Esophagus (tissue), 2 donors: ENCODE measurements around the gene TK1. TPM values are rescaled to one million over a fixed set of nuclear protein-coding genes. Genes with fewer than 3 reads are reported as not detected.
"Not testable (repeated sequence)": the region's sequence is repeated elsewhere in the genome, so short reads cannot be mapped to it uniquely, and the experiment has no call there.

Experiments
- H3K27ac ChIP-seq, 2 donors: one replicate each; pipeline ENCODE4 v1.5.1; 2013; ENCODE audit warnings: low read depth in 2 of 2, mild to moderate bottlenecking in 2 of 2, inconsistent platforms in 1 of 2, low read length in 1 of 2, moderate library complexity in 1 of 2
- H3K27me3 ChIP-seq, 2 donors: one replicate each; pipeline ENCODE4 v1.6.1; 2013; ENCODE audit warnings: low read length in 2 of 2, control low read depth in 1 of 2, mild to moderate bottlenecking in 1 of 2; ENCODE audit not compliant: insufficient read depth in 2 of 2, control insufficient read depth in 1 of 2
- H3K36me3 ChIP-seq, 2 donors: one replicate each; pipeline ENCODE4 v1.6.1; 2013; ENCODE audit warnings: low read length in 1 of 2; ENCODE audit not compliant: control insufficient read depth in 2 of 2, insufficient read depth in 2 of 2
- H3K4me1 ChIP-seq, 2 donors: one replicate each; pipeline ENCODE4 v1.6.1; 2013; ENCODE audit warnings: low read length in 1 of 2; ENCODE audit not compliant: control insufficient read depth in 2 of 2, insufficient read depth in 2 of 2
- H3K4me3 ChIP-seq, 2 donors: one replicate each; pipeline ENCODE4 v1.5.1; 2013; ENCODE audit warnings: low read length in 2 of 2, mild to moderate bottlenecking in 2 of 2, low read depth in 1 of 2, moderate library complexity in 1 of 2
- H3K9me3 ChIP-seq, 2 donors: one replicate each; pipeline ENCODE4 v1.6.1; 2013; ENCODE audit warnings: mild to moderate bottlenecking in 2 of 2, low read depth in 1 of 2, low read length in 1 of 2, moderate library complexity in 1 of 2; ENCODE audit not compliant: control insufficient read depth in 2 of 2, insufficient read depth in 1 of 2
- WGBS, 2 donors: extraction: QIAGEN DNeasy Blood & Tissue Kit; methylation state at CpG; one replicate each; pipeline ENCODE4 v1.1.7; 2013; 5-methylcytosine and 5-hydroxymethylcytosine counted together
- polyA plus RNA-seq, 2 donors: library from polyadenylated mRNA; stranded (reverse); fragments of 200-250 nt; gene quantifications; one replicate each; pipeline ENCODE4 v1.2.3, GENCODE V29; 2013
- donor health status: healthy with polysubstance abuse.
- donor health status: Bipolar disorder and iron deficiency.

TK1 gene
- polyA plus RNA-seq, 2 donors = 16.9 to 37.4 TPM

DNA sequence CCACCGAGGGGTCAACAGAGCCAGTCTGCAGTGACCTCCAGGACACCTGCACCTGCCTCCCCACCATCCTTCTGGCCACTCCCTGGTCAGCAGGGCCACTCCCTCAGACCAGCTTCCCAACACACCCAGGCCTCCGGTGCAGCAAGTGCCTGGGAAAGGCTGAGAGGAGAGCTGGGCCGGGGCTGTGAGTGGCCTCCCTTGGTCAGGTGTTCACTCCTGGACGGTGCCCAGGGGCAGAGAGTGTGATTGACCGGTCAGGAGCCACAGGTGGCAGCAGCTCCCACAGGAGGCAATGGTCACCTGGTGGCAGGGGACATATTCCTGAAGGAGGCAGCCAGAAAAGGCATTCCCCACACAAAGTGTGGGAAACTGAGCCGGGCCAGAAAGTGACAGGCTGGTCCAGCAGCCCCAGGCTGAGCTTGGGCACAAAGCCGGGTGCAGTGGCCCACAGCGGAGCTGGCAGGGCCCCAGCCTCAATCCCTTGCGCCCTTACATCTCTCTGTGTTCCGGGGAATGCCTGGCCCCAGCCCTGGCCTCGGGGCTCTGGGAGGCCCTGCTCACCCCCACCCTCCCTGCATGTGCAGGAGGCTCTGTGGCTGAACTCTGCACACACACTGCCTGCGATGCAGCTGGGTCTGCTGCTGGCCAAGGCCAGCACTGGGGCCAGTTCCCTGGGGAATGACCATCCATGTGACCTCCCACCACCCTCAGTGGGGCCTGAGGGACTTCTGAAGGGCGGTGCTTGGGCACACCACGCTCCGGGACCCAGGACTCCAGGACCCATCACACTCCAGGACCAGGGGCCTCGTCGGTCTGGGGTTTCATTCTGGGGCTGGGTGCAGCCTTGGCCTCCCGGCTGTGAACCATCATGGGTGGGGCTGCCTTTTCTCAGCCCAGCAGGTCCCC lies 41.9 kb downstream of the TK1 start:
- Histone ChIP-seq H3K27me3 (no peaks in the 10 kb centered on the region), H3K4me3 (no peak overlapping the region), H3K36me3 (no peaks in the 10 kb centered on the region), H3K4me1 (peaks cover 5 to 28% of the 10 kb centered on the region in 2 donors), H3K9me3 (no peaks in the 10 kb centered on the region), H3K27ac (peak overlapping the region; percentile 16 to 26)
- 42 to 43% methylated on average over 17 to 18 of the region's 18 CpGs for WGBS, 2 donors

GRCh38 chr17:78144147-78144719 lies 42.6 kb downstream of the TK1 start:
- Histone ChIP-seq H3K27ac (peak overlapping the region in 1 of 2 donors; percentile 36), H3K27me3 (no peaks in the 10 kb centered on the region), H3K4me3 (no peak overlapping the region), H3K36me3 (no peaks in the 10 kb centered on the region), H3K9me3 (no peaks in the 10 kb centered on the region), H3K4me1 (peaks cover 5 to 28% of the 10 kb centered on the region in 2 donors)
- 46 to 57% methylated on average over 11 of the region's 11 CpGs for WGBS, 2 donors

DNA sequence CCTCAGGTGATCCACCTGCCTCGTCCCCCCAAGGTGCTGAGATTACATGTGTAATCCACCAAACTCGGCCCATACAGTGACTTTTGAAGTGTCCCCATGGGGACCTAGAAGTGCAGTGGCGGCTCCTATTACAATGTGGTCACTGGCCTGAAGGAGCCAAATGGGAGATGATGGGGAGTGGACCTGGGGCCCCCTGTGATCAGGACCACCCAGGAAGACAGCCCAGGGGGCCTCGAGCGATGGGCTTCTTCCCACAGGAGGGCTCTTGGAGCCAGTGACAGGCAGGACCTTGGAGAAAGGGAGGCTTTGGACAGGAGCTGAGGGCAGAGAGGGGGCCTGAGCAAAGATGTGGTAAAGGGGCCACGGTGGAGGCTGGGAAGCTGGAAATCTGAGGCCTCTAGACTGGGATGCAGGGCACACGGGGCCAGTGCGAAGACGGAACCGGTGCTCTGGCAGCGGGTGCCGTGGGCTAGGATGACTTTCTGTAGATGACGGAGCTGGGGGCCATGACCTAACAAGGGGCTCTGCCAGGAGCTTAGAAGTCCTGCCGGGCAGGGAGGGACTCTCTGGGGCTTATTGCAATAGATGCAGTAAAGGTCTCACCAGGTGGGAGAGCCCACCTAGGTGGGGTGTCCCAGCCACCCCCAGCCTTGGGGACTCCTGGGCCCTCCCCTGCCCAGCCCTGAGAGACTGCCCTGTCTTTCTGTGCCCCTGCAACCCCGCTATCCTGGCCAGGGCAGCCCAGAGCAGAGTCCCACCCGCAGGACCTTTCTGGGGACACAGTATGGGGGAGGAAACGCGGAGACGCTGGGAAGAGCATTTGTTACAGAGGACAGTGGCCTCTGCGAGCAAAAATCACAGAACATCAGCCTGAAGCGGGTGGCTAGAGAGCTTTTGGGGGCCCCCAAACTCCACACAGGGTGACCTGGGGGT lies 43.4 kb downstream of the TK1 start:
- WGBS, 2 donors = 88 to 91% methylated on average over 21 of the region's 21 CpGs
- Histone ChIP-seq H3K27ac (peak overlapping the region in 1 of 2 donors; percentile 36), H3K4me3 (no peak overlapping the region), H3K27me3 (no peaks in the 10 kb centered on the region), H3K4me1 (peaks cover 5 to 28% of the 10 kb centered on the region in 2 donors), H3K9me3 (no peaks in the 10 kb centered on the region), H3K36me3 (no peaks in the 10 kb centered on the region)

DNA sequence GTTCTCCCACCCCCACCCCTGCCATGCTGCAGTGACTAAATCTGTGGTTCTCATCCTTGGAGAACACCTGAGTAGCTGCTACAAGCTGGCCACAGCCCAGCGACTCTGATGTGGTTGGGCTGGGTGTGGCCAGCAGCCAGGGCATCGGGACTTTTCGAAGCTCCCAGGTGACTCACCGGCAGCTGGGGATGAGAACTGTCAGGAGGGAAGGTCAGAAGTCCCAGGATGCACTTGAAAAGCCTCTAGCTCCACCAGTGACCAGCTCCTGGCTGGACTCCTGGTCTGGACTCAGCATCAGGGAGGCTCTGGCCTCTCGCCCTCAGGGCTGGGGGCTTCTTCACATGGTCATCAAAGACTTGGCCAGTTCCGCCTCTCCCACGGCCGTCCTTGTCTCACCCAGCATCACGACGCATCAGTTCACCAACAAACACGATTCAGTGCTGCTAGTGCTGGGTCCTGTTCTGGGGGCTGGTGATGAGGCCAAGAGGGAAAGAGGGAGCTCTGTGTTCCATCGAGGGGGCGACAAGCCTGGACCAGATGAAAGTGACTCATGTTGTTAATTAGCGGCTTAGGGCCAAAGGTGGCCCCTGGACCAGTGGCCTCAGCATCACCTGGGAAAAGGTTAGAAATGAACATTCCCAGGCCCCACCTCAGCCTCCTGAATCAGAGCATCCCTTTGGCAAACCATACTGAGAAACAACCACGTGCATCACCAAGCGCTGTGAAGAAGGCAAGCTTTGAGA lies 44.6 kb downstream of the TK1 start:
- Histone ChIP-seq H3K4me1 (peaks cover 5 to 28% of the 10 kb centered on the region in 2 donors), H3K9me3 (no peaks in the 10 kb centered on the region), H3K27ac (peak overlapping the region; percentile 81 to 92), H3K4me3 (no peak overlapping the region), H3K36me3 (no peaks in the 10 kb centered on the region), H3K27me3 (no peaks in the 10 kb centered on the region)
- WGBS, 2 donors = 51 to 52% methylated on average over 16 of the region's 16 CpGs

GRCh38 chr17:78141437-78142118 lies 45.3 kb downstream of the TK1 start:
- H3K4me1 ChIP-seq = peaks cover 5 to 28% of the 10 kb centered on the region in 2 donors
- no peaks in the 10 kb centered on the region for H3K27me3 ChIP-seq
- no peaks in the 10 kb centered on the region for H3K36me3 ChIP-seq
- no peak overlapping the region for H3K4me3 ChIP-seq
- WGBS, 2 donors = 55 to 66% methylated on average over 20 of the region's 20 CpGs
- peak overlapping the region; percentile 81 to 92 for H3K27ac ChIP-seq
- H3K9me3 ChIP-seq = no peaks in the 10 kb centered on the region

- no peaks in the 10 kb centered on the region for H3K27me3 ChIP-seq
- peaks cover 5 to 27% of the 10 kb centered on the region in 2 donors for H3K4me1 ChIP-seq
- H3K27ac ChIP-seq = peak overlapping the region; percentile 49 to 60
- H3K4me3 ChIP-seq = no peak overlapping the region
- H3K36me3 ChIP-seq = no peaks in the 10 kb centered on the region
- 26 to 27% methylated on average over 42 to 58 of the region's 58 CpGs for WGBS, 2 donors
- no peaks in the 10 kb centered on the region for H3K9me3 ChIP-seq
Measured at GRCh38 chr17:78140169-78141051, 46.4 kb downstream of the TK1 start.

- H3K4me3 ChIP-seq, H3K9me3 ChIP-seq, H3K36me3 ChIP-seq, H3K27me3 ChIP-seq: not testable (repeated sequence)
- 81 to 87% methylated on average over 12 of the region's 12 CpGs for WGBS, 2 donors
- peak overlapping the region; percentile 30 to 38 for H3K27ac ChIP-seq
- H3K4me1 ChIP-seq = peaks cover 1 to 21% of the 10 kb centered on the region in 2 donors
Measured at GRCh38 chr17:78139861-78140168, 47.0 kb downstream of the TK1 start.
